Kidney epithelial cell (primary cell): ENCODE data around the gene RTN4R. TPM values are rescaled to one million over a fixed set of nuclear protein-coding genes. Genes with fewer than 3 reads are reported as not detected.

ENCODE experiments used
- DNase-seq: peaks from one replicate; pipeline ENCODE4 v3.0.0-alpha.2; 2010; ENCODE audit warnings: low read depth
- H3K27me3 ChIP-seq: 2 replicates; pipeline ENCODE4 v1.6.0; 2011; ENCODE audit warnings: low read length; ENCODE audit not compliant: control insufficient read depth, insufficient read depth
- H3K36me3 ChIP-seq: 2 replicates; pipeline ENCODE4 v1.5.1; 2011; ENCODE audit warnings: low read length; ENCODE audit not compliant: control insufficient read depth, insufficient read depth
- H3K4me3 ChIP-seq: 2 replicates; pipeline ENCODE4 v1.5.1; 2011; ENCODE audit warnings: low read depth, mild to moderate bottlenecking, control low read depth, low read length
- total RNA-seq: library from RNA; depleted of rRNA; stranded (reverse); fragments of >200 nt; gene quantifications from 2 replicates; pipeline ENCODE4 v1.2.3, GENCODE V29; 2015
- TF ChIP-seq, protein P1 (sequence below): IDR thresholded peaks from 2 replicates; pipeline ENCODE4 v1.5.1; 2011; ENCODE audit warnings: mild to moderate bottlenecking, moderate library complexity, low read length, control low read depth, inconsistent platforms; ENCODE audit not compliant: insufficient read depth, poor library complexity, severe bottlenecking

The RTN4R gene
- total RNA-seq, 1 donor from 2014 or later: 18.2 TPM

DNA sequence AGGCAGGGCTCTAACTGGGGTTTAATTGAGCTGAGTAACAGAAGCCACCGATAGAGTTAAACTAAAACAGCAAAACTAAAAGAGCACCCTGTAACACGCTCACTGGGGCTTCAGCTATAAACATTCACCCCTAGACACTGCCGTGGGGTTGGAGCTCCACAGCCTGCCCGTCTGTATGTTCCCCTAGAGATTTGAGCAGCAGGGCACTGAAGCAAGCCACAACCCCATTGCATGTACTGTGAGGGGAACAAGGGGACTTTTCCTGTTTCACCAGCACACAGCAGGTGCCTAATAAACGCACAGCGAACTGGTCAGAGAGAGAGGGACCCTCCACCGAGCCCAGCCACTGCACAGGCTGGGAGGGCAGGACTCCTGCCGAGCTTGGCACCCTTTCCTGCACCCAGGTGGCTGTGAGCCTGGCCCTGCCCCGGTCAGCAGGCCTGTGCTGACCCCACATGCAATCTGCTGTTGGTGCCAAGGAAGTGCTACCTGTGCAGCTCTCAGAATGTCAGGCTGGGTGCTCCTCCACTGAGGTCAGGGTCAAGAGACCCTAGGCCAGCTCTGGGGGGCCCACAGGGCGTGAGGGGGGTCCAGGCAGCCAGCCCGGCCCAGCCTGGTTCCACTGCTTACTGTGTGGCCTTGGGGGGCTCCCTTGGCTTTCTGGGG, 31.9 kb downstream of the RTN4R start:
- no peak overlapping the region for H3K4me3 ChIP-seq
- H3K27me3 ChIP-seq: peaks cover 9% of the 10 kb centered on the region
- H3K36me3 ChIP-seq: no peaks in the 10 kb centered on the region
- TF ChIP-seq, protein P1, sequence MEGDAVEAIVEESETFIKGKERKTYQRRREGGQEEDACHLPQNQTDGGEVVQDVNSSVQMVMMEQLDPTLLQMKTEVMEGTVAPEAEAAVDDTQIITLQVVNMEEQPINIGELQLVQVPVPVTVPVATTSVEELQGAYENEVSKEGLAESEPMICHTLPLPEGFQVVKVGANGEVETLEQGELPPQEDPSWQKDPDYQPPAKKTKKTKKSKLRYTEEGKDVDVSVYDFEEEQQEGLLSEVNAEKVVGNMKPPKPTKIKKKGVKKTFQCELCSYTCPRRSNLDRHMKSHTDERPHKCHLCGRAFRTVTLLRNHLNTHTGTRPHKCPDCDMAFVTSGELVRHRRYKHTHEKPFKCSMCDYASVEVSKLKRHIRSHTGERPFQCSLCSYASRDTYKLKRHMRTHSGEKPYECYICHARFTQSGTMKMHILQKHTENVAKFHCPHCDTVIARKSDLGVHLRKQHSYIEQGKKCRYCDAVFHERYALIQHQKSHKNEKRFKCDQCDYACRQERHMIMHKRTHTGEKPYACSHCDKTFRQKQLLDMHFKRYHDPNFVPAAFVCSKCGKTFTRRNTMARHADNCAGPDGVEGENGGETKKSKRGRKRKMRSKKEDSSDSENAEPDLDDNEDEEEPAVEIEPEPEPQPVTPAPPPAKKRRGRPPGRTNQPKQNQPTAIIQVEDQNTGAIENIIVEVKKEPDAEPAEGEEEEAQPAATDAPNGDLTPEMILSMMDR: no peak
- DNase-seq: no peak

DNA sequence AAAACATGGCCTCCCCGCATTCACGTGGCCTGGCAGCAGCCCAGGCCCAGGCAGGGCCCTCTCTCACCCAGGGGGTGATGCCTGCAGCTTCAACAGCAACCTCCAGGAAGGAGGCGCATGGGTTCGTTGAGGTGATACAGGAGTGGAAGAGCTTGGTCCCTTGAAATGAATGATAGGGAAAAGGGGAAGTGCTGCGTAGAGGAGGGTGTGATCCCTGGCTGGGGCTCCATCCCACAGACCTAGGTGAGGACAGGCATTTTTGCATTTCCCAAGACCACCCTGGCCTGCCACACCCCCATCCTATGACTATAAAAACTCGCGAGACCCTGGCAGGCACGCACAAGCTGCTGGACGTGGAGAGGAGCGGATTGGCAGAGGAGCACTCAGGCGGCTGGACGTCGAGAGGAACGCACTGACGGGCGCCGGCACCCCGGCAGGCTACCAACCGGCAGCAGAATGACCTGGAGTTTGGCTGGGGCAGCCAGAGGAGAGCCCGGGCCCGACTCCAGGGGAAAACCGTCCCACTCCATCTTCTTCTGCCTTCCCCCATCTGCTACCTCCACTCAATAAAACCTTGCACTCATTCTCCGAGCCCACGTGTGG, 32.6 kb downstream of the RTN4R start:
- H3K36me3 ChIP-seq: no peaks in the 10 kb centered on the region
- TF ChIP-seq, protein P1: no peak
- peaks cover 16% of the 10 kb centered on the region for H3K27me3 ChIP-seq
- no peak for DNase-seq
- H3K4me3 ChIP-seq: no peak overlapping the region

DNA sequence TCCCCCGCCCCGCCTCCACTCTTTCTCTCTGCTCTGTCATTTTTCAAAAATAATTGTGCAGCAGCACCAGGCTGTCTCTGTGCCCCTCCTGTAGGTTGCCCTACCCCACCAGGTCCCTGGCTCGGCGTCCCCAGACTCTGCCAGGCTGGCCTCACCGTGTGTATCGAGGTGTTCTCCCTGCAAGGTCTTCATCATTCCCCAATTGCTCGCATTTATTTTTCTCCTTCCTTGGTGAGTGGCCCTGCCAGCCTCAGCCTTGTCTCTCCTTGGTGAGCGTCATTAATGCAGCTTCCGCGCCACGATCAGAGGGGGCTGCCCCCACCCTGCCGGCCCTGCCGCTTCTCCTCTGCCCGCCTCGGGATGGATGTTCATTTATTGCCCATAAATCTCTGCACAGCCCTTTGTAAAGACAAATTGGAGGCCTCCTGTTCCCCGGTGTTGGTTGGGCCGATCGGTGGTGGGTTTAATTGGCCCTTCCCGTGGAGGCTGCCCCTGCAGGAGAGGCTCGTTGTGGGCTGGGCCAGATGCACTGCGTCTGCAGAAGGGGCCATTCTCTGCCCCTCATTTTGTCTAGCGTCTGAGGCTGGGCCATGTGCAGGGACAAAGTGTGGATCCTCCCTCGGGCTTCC, 33.2 kb downstream of the RTN4R start:
- TF ChIP-seq, protein P1: no peak
- Histone ChIP-seq H3K4me3 (no peak overlapping the region), H3K36me3 (no peaks in the 10 kb centered on the region), H3K27me3 (peaks cover 20% of the 10 kb centered on the region)
- no peak for DNase-seq

DNA sequence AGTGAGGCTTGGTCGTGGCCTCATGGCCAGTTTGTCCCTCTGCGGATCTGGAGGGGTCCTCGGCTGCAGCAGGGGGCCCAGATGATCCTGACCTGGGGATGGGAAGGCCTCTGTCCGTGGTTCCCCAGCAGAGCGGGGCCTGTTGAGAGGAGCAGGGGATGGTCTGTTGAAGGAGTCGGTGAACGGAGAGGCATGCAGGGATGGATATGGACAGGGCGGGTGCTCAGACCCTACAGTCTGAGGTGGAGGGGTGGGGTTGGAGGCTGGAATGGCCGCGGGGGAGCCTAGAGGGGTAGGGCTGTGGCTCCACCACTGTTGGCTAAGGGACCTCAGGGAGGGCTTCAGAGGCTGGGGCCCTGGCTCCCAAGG, 33.8 kb downstream of the RTN4R start:
- H3K36me3 ChIP-seq: no peaks in the 10 kb centered on the region
- DNase-seq: no peak

DNA sequence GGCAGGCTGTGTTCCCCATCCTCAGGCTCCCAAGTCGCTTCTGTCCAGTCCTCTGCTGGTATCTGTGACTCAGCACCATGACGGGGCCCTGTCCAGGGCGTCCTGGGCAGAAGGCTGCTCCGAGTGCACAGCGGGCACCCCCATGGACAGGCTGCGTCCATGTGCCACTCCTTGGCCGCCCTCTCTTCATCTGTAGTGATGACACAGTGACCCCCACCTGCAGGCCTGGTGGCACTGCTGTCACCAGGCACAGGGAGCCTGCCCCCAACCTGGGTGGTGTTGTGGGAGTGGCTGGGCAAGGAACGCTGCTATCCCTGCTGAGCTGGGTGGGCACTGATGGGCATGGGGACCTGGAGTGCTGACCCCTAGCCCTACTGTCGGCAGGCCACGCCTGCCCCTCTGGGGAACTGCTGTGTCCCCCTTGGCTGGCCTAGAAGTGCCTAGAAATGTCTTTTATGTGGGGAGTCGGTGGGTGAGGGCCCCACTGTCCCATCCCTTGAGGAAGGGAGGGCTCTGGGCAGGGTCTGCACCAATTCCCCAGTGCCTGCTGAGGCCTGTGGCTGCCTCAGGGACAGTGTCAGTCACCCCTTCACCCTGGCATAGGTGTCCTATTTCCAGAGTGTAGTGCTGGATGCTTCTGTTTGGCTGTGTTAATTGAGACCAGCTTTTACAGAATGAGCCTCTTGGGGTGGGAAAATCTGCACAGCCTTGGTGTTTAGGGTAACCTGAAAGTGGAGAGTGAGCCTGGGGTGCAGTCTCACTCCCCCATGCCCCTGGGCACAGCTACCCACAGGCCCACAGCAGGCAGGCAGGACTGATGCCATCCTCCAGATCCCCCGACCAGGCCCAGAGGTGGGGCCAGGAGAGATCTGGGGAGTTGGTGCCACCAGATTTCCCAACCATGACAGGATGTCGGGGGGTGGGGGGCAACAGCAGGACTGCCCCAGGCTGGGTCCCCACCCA, 34.5 kb downstream of the RTN4R start:
- no peak overlapping the region for H3K4me3 ChIP-seq
- H3K27me3 ChIP-seq: peaks cover 33% of the 10 kb centered on the region
- TF ChIP-seq, protein P1: no peak
- DNase-seq: no peak
- H3K36me3 ChIP-seq: no peaks in the 10 kb centered on the region

More for the DNA sequence above, 33.8 kb downstream of the RTN4R start:
- Histone ChIP-seq H3K27me3 (peaks cover 26% of the 10 kb centered on the region), H3K4me3 (no peak overlapping the region)
- TF ChIP-seq, protein P1: no peak
